GM20431 (cell line): Measurements from ENCODE around the gene WSCD2.

Experiments
- in situ Hi-C: fragments of 300-500 bp; cut with MseI, MboI; formaldehyde crosslinking; loops from one replicate; pipeline ENCODE4 v1.15.0; 2020; ENCODE audit warnings: low sequenced_read_pairs; ENCODE audit not compliant: unreplicated experiment

WSCD2 gene

DNA sequence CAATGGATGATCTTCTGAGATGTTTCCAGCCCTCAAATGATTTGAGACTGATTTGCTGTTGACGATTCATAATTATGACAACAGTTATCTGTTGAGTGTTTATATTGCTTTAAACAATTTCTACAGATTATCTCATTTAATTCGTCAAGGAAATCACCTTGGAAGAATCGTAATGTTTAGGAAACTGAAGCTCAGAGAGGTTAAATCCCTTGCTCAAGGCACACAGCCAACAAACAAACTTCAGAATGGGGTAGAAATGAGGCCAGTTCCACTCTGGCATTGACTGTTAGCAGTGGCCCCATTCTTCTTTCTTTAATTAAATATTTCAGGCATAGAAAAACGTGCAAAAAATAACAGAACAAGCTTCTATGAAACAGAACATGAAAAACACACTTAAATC, 4.0 kb upstream of the WSCD2 start:
- in situ Hi-C loops: no loop called here

- in situ Hi-C loops: no loop called here
Measured at GRCh38 chr12:108126212-108126611, 2.9 kb upstream of the WSCD2 start.

DNA sequence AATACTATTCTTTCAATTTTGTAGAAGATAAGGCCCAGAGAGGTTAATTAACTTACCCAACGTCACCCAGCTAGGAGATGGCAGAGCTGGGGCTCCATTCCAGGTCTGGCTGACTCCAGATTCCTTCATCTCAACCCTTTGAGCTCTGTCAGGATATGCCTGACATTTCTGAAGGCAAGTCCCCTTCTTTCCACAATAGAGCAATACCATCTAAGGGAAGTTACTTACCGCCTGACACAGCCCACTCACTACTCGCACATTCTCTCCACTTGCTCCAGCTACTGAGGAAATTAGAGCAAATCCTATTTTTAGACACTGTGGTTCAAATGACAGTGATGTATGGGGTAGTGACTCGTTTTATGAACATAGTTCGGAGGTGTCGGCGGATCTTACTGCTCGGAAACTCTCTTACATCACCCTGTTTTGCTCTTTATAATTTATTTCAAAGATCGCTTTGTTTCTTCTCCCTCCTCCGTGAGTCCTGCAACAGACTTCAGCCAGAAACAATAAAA, 2.0 kb upstream of the WSCD2 start:
- in situ Hi-C loops: no loop called here

GRCh38 chr12:108127654-108128053, 1.4 kb upstream of the WSCD2 start:
- in situ Hi-C loops: no loop called here

- in situ Hi-C loops: no loop called here
Measured at GRCh38 chr12:108128221-108129016, 669 bp upstream of the WSCD2 start.

- in situ Hi-C loops: no loop called here
Measured at GRCh38 chr12:108131035-108131434, 1.9 kb downstream of the WSCD2 start.

DNA sequence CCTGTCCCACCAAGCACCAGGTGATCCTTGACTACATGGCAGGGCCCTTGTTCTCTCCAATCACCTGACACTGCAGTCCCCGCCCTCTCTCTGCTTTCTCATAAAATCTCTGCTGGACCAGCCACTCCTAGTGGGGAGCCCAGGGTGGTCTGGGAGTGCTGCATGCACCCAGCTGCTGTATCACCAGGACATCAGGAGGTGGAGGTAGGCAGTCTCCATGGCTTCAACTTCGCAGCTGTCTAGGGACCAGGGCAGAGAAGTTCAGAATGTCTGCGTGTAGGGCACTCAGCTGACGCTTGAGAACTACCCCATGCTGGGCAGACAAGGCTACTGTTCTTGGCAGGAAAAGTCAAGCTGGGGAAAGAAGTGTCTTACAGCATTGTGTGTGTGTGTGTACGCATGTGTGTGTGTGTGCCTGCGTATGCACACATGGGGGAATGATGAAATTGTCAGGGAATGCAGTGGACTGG, 2.6 kb downstream of the WSCD2 start:
- in situ Hi-C loops: no loop called here

- in situ Hi-C loops: no loop called here
Measured at GRCh38 chr12:108133482-108133881, 4.4 kb downstream of the WSCD2 start.

- in situ Hi-C loops: no loop called here
Measured at GRCh38 chr12:108134744-108135143, 5.7 kb downstream of the WSCD2 start.

GRCh38 chr12:108135627-108136026, 6.5 kb downstream of the WSCD2 start:
- in situ Hi-C loops: no loop called here

- in situ Hi-C loops: no loop called here
Measured at GRCh38 chr12:108136697-108137096, 7.6 kb downstream of the WSCD2 start.

- in situ Hi-C loops: no loop called here
Measured at GRCh38 chr12:108139454-108139853, 10.4 kb downstream of the WSCD2 start.

DNA sequence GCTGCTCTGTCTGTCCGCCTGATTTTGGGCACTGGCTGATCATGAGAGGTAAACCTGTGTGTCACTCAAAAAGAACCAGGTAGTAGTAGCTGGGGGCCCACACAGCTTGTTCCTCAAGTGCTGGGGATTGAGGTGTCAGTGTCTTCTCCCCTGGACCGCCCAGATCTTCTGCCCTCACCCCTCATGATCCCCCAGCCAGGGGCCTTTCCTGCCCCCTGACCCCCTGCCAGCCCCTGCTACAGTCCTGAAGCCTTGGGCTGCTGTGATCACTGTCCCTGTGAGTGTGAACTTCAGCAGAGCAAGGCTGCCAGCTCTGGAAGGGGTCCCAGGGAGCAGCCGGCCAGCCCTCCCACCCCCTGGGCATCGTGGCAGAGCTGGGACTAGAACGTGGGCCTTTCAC, 11.4 kb downstream of the WSCD2 start:
- in situ Hi-C loops: no loop called here

- in situ Hi-C loops: no loop called here
Measured at GRCh38 chr12:108141600-108142130, 12.6 kb downstream of the WSCD2 start.

GRCh38 chr12:108143144-108143543, 14.1 kb downstream of the WSCD2 start:
- in situ Hi-C loops: no loop called here

- in situ Hi-C loops: no loop called here
Measured at GRCh38 chr12:108144080-108144479, 15.0 kb downstream of the WSCD2 start.

DNA sequence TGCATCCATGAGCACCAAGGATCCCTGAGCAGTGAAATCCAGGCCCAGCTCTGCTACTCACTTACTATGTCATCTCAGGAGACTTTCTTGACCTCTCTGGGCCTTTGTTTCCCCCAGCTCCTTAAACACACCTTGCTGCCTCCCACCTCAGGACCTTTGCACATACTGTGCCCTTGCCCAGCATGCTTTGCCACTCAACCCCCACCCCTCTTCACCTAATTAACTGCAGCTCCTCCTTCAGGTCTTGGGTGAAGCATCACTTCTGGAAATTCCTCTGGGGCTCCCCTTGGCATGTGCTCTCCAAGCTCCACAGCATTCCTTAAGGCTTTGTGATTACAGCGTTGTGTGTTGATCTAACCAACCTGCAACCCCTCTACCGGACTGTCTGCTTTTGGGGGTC, 15.9 kb downstream of the WSCD2 start:
- in situ Hi-C loops: no loop called here

DNA sequence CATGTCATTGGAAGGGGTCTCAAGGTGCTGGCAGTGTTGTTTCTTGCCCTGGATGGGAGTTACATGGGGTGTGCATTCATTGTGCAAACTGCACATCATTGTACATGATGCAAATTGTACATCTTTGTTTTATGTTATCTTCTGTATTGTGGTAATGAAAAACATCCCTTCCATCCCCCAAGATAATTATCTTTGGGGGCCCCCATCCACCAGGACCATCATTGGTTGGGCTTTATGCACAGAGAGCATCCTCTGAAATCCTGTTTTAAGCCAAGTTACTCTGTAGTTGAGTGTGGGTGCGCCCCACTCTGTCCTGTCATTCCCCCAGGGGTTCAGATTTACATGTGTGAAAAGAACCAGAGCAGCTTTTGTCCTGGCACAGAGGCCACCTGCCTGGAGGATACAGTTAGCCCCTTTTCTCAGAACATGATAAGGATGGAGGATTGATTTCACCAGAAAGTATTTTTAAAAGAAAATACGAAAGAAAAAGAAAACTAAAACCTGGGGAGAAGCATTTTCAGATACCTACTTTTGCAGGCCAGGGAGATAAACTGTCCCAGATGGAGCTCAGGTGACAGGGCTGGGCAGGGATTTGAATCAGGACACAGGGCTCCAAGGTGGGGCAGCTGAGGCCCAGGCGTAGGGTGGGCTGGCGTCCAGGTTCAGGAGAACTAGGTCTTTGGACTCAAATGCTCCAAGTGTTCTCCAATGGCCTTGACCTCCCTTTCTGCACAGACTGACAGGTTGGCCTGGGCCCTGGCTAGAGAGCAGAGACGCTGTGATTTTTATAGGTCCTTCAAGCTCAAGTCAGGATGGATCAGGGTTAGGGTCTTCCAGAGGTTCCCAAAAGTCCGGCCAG, 17.2 kb downstream of the WSCD2 start:
- in situ Hi-C loops: no loop called here

GRCh38 chr12:108147279-108147678, 18.2 kb downstream of the WSCD2 start:
- in situ Hi-C loops: no loop called here

GRCh38 chr12:108148521-108149074, 19.5 kb downstream of the WSCD2 start:
- in situ Hi-C loops: no loop called here
